Upper lobe of right lung (tissue), 1 donor: ENCODE results near the gene TSKU. TPM values are rescaled to one million over a fixed set of nuclear protein-coding genes. Genes with fewer than 3 reads are reported as not detected.
"Not testable (repeated sequence)": the region's sequence is repeated elsewhere in the genome, so short reads cannot be mapped to it uniquely, and the experiment has no call there.

Experiments used
- ATAC-seq: fragments of 200-7000 bp; cut with Tn5 transposase; one replicate; pipeline ENCODE4 v1.9.1; 2020; ENCODE audit warnings: mild to moderate bottlenecking, moderate library complexity
- DNase-seq: peaks from one replicate; pipeline ENCODE4 v3.0.0-alpha.2; 2020
- H3K27ac ChIP-seq: fragments of 200-600 bp; one replicate; pipeline ENCODE4 v1.8.0; 2022
- H3K27me3 ChIP-seq: fragments of 200-600 bp; one replicate; pipeline ENCODE4 v1.8.0; 2022; ENCODE audit warnings: mild to moderate bottlenecking
- H3K36me3 ChIP-seq: fragments of 200-600 bp; one replicate; pipeline ENCODE4 v1.8.0; 2022
- H3K4me1 ChIP-seq: fragments of 200-600 bp; one replicate; pipeline ENCODE4 v1.8.0; 2022
- H3K4me3 ChIP-seq: fragments of 200-600 bp; one replicate; pipeline ENCODE4 v1.8.0; 2022; ENCODE audit warnings: mild to moderate bottlenecking
- H3K9me3 ChIP-seq: fragments of 200-600 bp; one replicate; pipeline ENCODE4 v1.8.0; 2022
- CTCF ChIP-seq: fragments of 200-600 bp; IDR thresholded peaks from one replicate; pipeline ENCODE4 v1.8.0; 2022; ENCODE audit warnings: antibody characterized with exemption
- intact Hi-C: fragments of 100-400 bp; cut with DNase I; formaldehyde crosslinking; loops from one replicate; pipeline ENCODE4 v1.11.0; 2022
- long read RNA-seq: library from polyadenylated mRNA; unstranded; transcript quantifications from one replicate; pipeline ENCODE4 v2.0.0, GENCODE V29; 2021
- total RNA-seq: library from RNA; stranded (reverse); fragmentation: NEBNext Ultra II Directional; extraction: Animal tissue kit (Norgen Biotek cat#: 25700); gene quantifications from one replicate; pipeline ENCODE4 v1.2.1, GENCODE V29; 2021
- donor health status: DM: no; HTN: yes; CAD: no; lungs with severe emphysema.

The TSKU gene
- 18.1 TPM for total RNA-seq
- long read RNA-seq, transcript TSKU-201 (2 exons, 2,712 nt) = major isoform, 58 of 67 reads
- long read RNA-seq, partial matches to known transcripts = 8 of 67 reads
- long read RNA-seq, other reads (novel, unspliced or antisense) = 1 of 67 reads

GRCh38 chr11:76783294-76783895, at the start of gene TSKU:
Gene TSKU (plus strand): TSS chr11:76783356. CDS start chr11:76795617, 12,261 bp downstream.
- DNase-seq = peak; percentile 80
- peak within 1 kb of the TSS; percentile 84 for H3K4me3 ChIP-seq
- H3K36me3 ChIP-seq = no peaks in the 10 kb centered on the region
- ATAC-seq = peak; percentile 42
- peak within 1 kb of the TSS; percentile 89 for H3K27ac ChIP-seq
- H3K27me3 ChIP-seq = no peaks in the 10 kb centered on the region
- intact Hi-C loops = no loop called here
- H3K9me3 ChIP-seq = no peaks in the 10 kb centered on the region
- TF ChIP-seq CTCF = no peak
- peaks cover 27% of the 10 kb centered on the region for H3K4me1 ChIP-seq

GRCh38 chr11:76733906-76734305, 49.2 kb upstream of the TSKU start:
- peak; percentile 91 for ATAC-seq
- intact Hi-C loops, DNase-seq: not testable (repeated sequence)

GRCh38 chr11:76734456-76735420, 48.4 kb upstream of the TSKU start:
- H3K4me3 ChIP-seq = no peak overlapping the region
- no peak for TF ChIP-seq CTCF
- intact Hi-C loops = loop anchor here (5.0 kb wide), 1 partner anchor 63 kb away; no protein-coding TSS in a partner anchor
- no peaks in the 10 kb centered on the region for H3K36me3 ChIP-seq
- no peak for ATAC-seq
- no peaks in the 10 kb centered on the region for H3K9me3 ChIP-seq
- H3K27me3 ChIP-seq = no peaks in the 10 kb centered on the region
- no peak for DNase-seq
- H3K4me1 ChIP-seq = peaks cover 9% of the 10 kb centered on the region
- no peak overlapping the region for H3K27ac ChIP-seq

More at GRCh38 chr11:76733906-76734305, 49.2 kb upstream of the TSKU start:
- not testable (repeated sequence) for H3K9me3 ChIP-seq, H3K36me3 ChIP-seq, H3K27me3 ChIP-seq, H3K4me3 ChIP-seq, H3K27ac ChIP-seq, H3K4me1 ChIP-seq
- TF ChIP-seq CTCF = peak; percentile 60

- Histone ChIP-seq H3K27me3 (no peaks in the 10 kb centered on the region), H3K9me3 (no peaks in the 10 kb centered on the region), H3K36me3 (no peaks in the 10 kb centered on the region), H3K4me3 (no peak overlapping the region), H3K4me1 (peaks cover 9% of the 10 kb centered on the region), H3K27ac (no peak overlapping the region)
- ATAC-seq (no peak), DNase-seq (no peak)
- TF ChIP-seq CTCF = no peak
- intact Hi-C loops = loop anchor here (5.0 kb wide), 1 partner anchor 61 kb away; no protein-coding TSS in a partner anchor
Measured at GRCh38 chr11:76735841-76736240, 47.3 kb upstream of the TSKU start.

GRCh38 chr11:76736266-76736665, 46.9 kb upstream of the TSKU start:
- ATAC-seq (no peak), DNase-seq (no peak)
- Histone ChIP-seq H3K9me3 (no peaks in the 10 kb centered on the region), H3K27me3 (no peaks in the 10 kb centered on the region), H3K36me3 (no peaks in the 10 kb centered on the region), H3K27ac (no peak overlapping the region), H3K4me3 (no peak overlapping the region), H3K4me1 (peaks cover 9% of the 10 kb centered on the region)
- TF ChIP-seq CTCF = no peak
- intact Hi-C loops = loop anchor here (5.0 kb wide), 1 partner anchor 61 kb away; no protein-coding TSS in a partner anchor
